ENCODE data around the gene FAM76A. TPM values are rescaled to one million over a fixed set of nuclear protein-coding genes. Genes with fewer than 3 reads are reported as not detected.

The FAM76A gene
- total RNA-seq, 2 experiments from 2014 or later = 9.3 to 10.6 TPM

- CTCF ChIA-PET = no interaction called here
- POLR2A ChIA-PET = no interaction called here
Measured at GRCh38 chr1:27811741-27812500, 86.2 kb downstream of the FAM76A start.

Other genes with a start within 250 kb of the FAM76A start
- gene WASF2, start 235.8 kb upstream of the FAM76A start, total RNA-seq = 100 to 1,000 TPM; 106 to 110 TPM
- gene AHDC1, start 121.8 kb upstream of the FAM76A start, total RNA-seq = 10 to 100 TPM; 11.2 to 13.2 TPM
- under 1 TPM; 0.51 to 0.63 TPM for gene FGR, start 90.8 kb upstream of the FAM76A start, total RNA-seq
- gene IFI6, start 53.8 kb upstream of the FAM76A start, total RNA-seq = 10 to 100 TPM in 1 of 2 experiments, 1 to 10 TPM in 1; 9.3 to 13.3 TPM
- gene STX12, start 47.3 kb downstream of the FAM76A start, total RNA-seq = 10 to 100 TPM; 20.8 to 21.1 TPM
- 10 to 100 TPM; 63.4 to 70.8 TPM for gene PPP1R8, start 104.8 kb downstream of the FAM76A start, total RNA-seq
- 10 to 100 TPM; 13.3 to 17.1 TPM for gene THEMIS2, start 146.6 kb downstream of the FAM76A start, total RNA-seq
- 100 to 1,000 TPM in 1 of 2 experiments, 10 to 100 TPM in 1; 93.7 to 107 TPM for gene RPA2, start 188.6 kb downstream of the FAM76A start, total RNA-seq
- gene SMPDL3B, start 209.0 kb downstream of the FAM76A start, total RNA-seq = under 1 TPM; 0.63 to 0.92 TPM
- 1 to 10 TPM; 6.2 to 7.5 TPM for gene XKR8, start 234.0 kb downstream of the FAM76A start, total RNA-seq